ENCODE results near the gene DNM3. TPM values are rescaled to one million over a fixed set of nuclear protein-coding genes. Genes with fewer than 3 reads are reported as not detected.

DNM3 gene
- total and polyA plus RNA-seq, 4 donors = 2.6 to 16.2 (median 5.1) TPM; not detected in 1

- Histone ChIP-seq H3K4me1 (ENCODE audit: control insufficient read depth in 1 of 2, insufficient read depth in 2 of 2, low read length in 2 of 2) (no peaks in the 10 kb centered on the region), H3K27me3 (ENCODE audit: control insufficient read depth in 1 of 2, insufficient read depth in 2 of 2, low read length in 1 of 2) (no peaks in the 10 kb centered on the region), H3K4me3 (ENCODE audit: low read length in 2 of 2) (no peak overlapping the region), H3K9me3 (ENCODE audit: control insufficient read depth, low read length) (no peaks in the 10 kb centered on the region), H3K27ac (ENCODE audit: low read depth in 1 of 2, low read length in 2 of 2) (no peak overlapping the region), H3K36me3 (ENCODE audit: control insufficient read depth in 1 of 2, insufficient read depth in 2 of 2, low read length in 1 of 2) (no peaks in the 10 kb centered on the region)
- 27 to 30% methylated on average over 3 of the region's 3 CpGs for WGBS, 2 donors
- ATAC-seq (ENCODE audit: low FRiP score) (no peak), DNase-seq (no peak)
- intact Hi-C loops (cut with DNase I) = no loop called here
Measured at GRCh38 chr1:172351754-172352161, 510.5 kb downstream of the DNM3 start.

- no peaks in the 10 kb centered on the region for H3K4me1 ChIP-seq (ENCODE audit: control insufficient read depth in 1 of 2, insufficient read depth in 2 of 2, low read length in 2 of 2)
- no peaks in the 10 kb centered on the region for H3K27me3 ChIP-seq (ENCODE audit: control insufficient read depth in 1 of 2, insufficient read depth in 2 of 2, low read length in 1 of 2)
- intact Hi-C loops (cut with DNase I) = no loop called here
- no peaks in the 10 kb centered on the region for H3K9me3 ChIP-seq (ENCODE audit: control insufficient read depth, low read length)
- DNase-seq (no peak), ATAC-seq (ENCODE audit: low FRiP score) (no peak)
- 96 to 97% methylated on average over 1 of the region's 1 CpG for WGBS, 2 donors
- no peaks in the 10 kb centered on the region for H3K36me3 ChIP-seq (ENCODE audit: control insufficient read depth in 1 of 2, insufficient read depth in 2 of 2, low read length in 1 of 2)
- H3K4me3 ChIP-seq (ENCODE audit: low read length in 2 of 2) = no peak overlapping the region
- H3K27ac ChIP-seq (ENCODE audit: low read depth in 1 of 2, low read length in 2 of 2) = no peak overlapping the region
Measured at GRCh38 chr1:172352435-172352834, 511.1 kb downstream of the DNM3 start.

GRCh38 chr1:172354291-172355274, 513.3 kb downstream of the DNM3 start:
- intact Hi-C loops (cut with DNase I) = no loop called here

GRCh38 chr1:172356620-172357019, 515.3 kb downstream of the DNM3 start:
- intact Hi-C loops (cut with DNase I) = no loop called here
- H3K27ac ChIP-seq (ENCODE audit: low read depth in 1 of 2, low read length in 2 of 2) = no peak overlapping the region
- H3K9me3 ChIP-seq (ENCODE audit: control insufficient read depth, low read length) = no peaks in the 10 kb centered on the region
- no peaks in the 10 kb centered on the region for H3K36me3 ChIP-seq (ENCODE audit: control insufficient read depth in 1 of 2, insufficient read depth in 2 of 2, low read length in 1 of 2)
- no peak overlapping the region for H3K4me3 ChIP-seq (ENCODE audit: low read length in 2 of 2)
- no peaks in the 10 kb centered on the region for H3K27me3 ChIP-seq (ENCODE audit: control insufficient read depth in 1 of 2, insufficient read depth in 2 of 2, low read length in 1 of 2)
- DNase-seq = no peak
- peaks cover 0 to 2% of the 10 kb centered on the region in 2 donors for H3K4me1 ChIP-seq (ENCODE audit: control insufficient read depth in 1 of 2, insufficient read depth in 2 of 2, low read length in 2 of 2)
- no peak for ATAC-seq (ENCODE audit: low FRiP score)

More at GRCh38 chr1:172354291-172355274, 513.3 kb downstream of the DNM3 start:
- Histone ChIP-seq H3K4me1 (ENCODE audit: control insufficient read depth in 1 of 2, insufficient read depth in 2 of 2, low read length in 2 of 2) (peaks cover 0 to 2% of the 10 kb centered on the region in 2 donors), H3K9me3 (ENCODE audit: control insufficient read depth, low read length) (no peaks in the 10 kb centered on the region), H3K36me3 (ENCODE audit: control insufficient read depth in 1 of 2, insufficient read depth in 2 of 2, low read length in 1 of 2) (no peaks in the 10 kb centered on the region), H3K27me3 (ENCODE audit: control insufficient read depth in 1 of 2, insufficient read depth in 2 of 2, low read length in 1 of 2) (no peaks in the 10 kb centered on the region), H3K4me3 (ENCODE audit: low read length in 2 of 2) (no peak overlapping the region), H3K27ac (ENCODE audit: low read depth in 1 of 2, low read length in 2 of 2) (no peak overlapping the region)
- WGBS, 2 donors = 85 to 88% methylated on average over 5 of the region's 5 CpGs
- DNase-seq (no peak), ATAC-seq (ENCODE audit: low FRiP score) (no peak)

- H3K4me1 ChIP-seq (ENCODE audit: control insufficient read depth in 1 of 2, insufficient read depth in 2 of 2, low read length in 2 of 2) = peaks cover 0 to 2% of the 10 kb centered on the region in 2 donors
- intact Hi-C loops (cut with DNase I) = loop anchor here (1.0 to 2.0 kb wide), 3 partner anchors 35 to 214 kb away; no protein-coding TSS in a partner anchor
- H3K9me3 ChIP-seq (ENCODE audit: control insufficient read depth, low read length) = no peaks in the 10 kb centered on the region
- DNase-seq = no peak
- H3K27ac ChIP-seq (ENCODE audit: low read depth in 1 of 2, low read length in 2 of 2) = peak overlapping the region; percentile 76 to 88
- no peak for ATAC-seq (ENCODE audit: low FRiP score)
- H3K4me3 ChIP-seq (ENCODE audit: low read length in 2 of 2) = peak overlapping the region; percentile 26 to 41
- no peaks in the 10 kb centered on the region for H3K36me3 ChIP-seq (ENCODE audit: control insufficient read depth in 1 of 2, insufficient read depth in 2 of 2, low read length in 1 of 2)
- WGBS, 2 donors = 3 to 5% methylated on average over 5 of the region's 5 CpGs
- H3K27me3 ChIP-seq (ENCODE audit: control insufficient read depth in 1 of 2, insufficient read depth in 2 of 2, low read length in 1 of 2) = no peaks in the 10 kb centered on the region
Measured at GRCh38 chr1:172357753-172358385, 516.6 kb downstream of the DNM3 start.

- Histone ChIP-seq H3K9me3 (ENCODE audit: control insufficient read depth, low read length) (no peaks in the 10 kb centered on the region), H3K4me1 (ENCODE audit: control insufficient read depth in 1 of 2, insufficient read depth in 2 of 2, low read length in 2 of 2) (peaks cover 0 to 2% of the 10 kb centered on the region in 2 donors), H3K27me3 (ENCODE audit: control insufficient read depth in 1 of 2, insufficient read depth in 2 of 2, low read length in 1 of 2) (no peaks in the 10 kb centered on the region), H3K4me3 (ENCODE audit: low read length in 2 of 2) (no peak overlapping the region), H3K27ac (ENCODE audit: low read depth in 1 of 2, low read length in 2 of 2) (peak overlapping the region in 1 of 2 donors; percentile 89), H3K36me3 (ENCODE audit: control insufficient read depth in 1 of 2, insufficient read depth in 2 of 2, low read length in 1 of 2) (no peaks in the 10 kb centered on the region)
- intact Hi-C loops (cut with DNase I) = loop anchor here in 1 of 2 donors (2.0 kb wide), 1 partner anchor 37 kb away; no protein-coding TSS in a partner anchor
- DNase-seq = no peak
- ATAC-seq (ENCODE audit: low FRiP score) = no peak
- WGBS, 2 donors = 2% methylated on average over 3 of the region's 3 CpGs
Measured at GRCh38 chr1:172359491-172359999, 518.2 kb downstream of the DNM3 start.

GRCh38 chr1:172360511-172360910, 519.2 kb downstream of the DNM3 start:
- no peak for DNase-seq
- intact Hi-C loops (cut with DNase I) = loop anchor here in 1 of 2 donors (2.0 kb wide), 1 partner anchor 30 kb away; no protein-coding TSS in a partner anchor
- WGBS, 2 donors = 75 to 78% methylated on average over 2 of the region's 2 CpGs
- no peaks in the 10 kb centered on the region for H3K27me3 ChIP-seq (ENCODE audit: control insufficient read depth in 1 of 2, insufficient read depth in 2 of 2, low read length in 1 of 2)
- H3K4me1 ChIP-seq (ENCODE audit: control insufficient read depth in 1 of 2, insufficient read depth in 2 of 2, low read length in 2 of 2) = peaks cover 0 to 2% of the 10 kb centered on the region in 2 donors
- no peaks in the 10 kb centered on the region for H3K9me3 ChIP-seq (ENCODE audit: control insufficient read depth, low read length)
- H3K27ac ChIP-seq (ENCODE audit: low read depth in 1 of 2, low read length in 2 of 2) = peak overlapping the region; percentile 57 to 71
- H3K36me3 ChIP-seq (ENCODE audit: control insufficient read depth in 1 of 2, insufficient read depth in 2 of 2, low read length in 1 of 2) = no peaks in the 10 kb centered on the region
- ATAC-seq (ENCODE audit: low FRiP score) = no peak
- no peak overlapping the region for H3K4me3 ChIP-seq (ENCODE audit: low read length in 2 of 2)

GRCh38 chr1:172360985-172361384, 519.7 kb downstream of the DNM3 start:
- H3K4me1 ChIP-seq (ENCODE audit: control insufficient read depth in 1 of 2, insufficient read depth in 2 of 2, low read length in 2 of 2) = peaks cover 0 to 2% of the 10 kb centered on the region in 2 donors
- no peaks in the 10 kb centered on the region for H3K27me3 ChIP-seq (ENCODE audit: control insufficient read depth in 1 of 2, insufficient read depth in 2 of 2, low read length in 1 of 2)
- no peak overlapping the region for H3K4me3 ChIP-seq (ENCODE audit: low read length in 2 of 2)
- no peaks in the 10 kb centered on the region for H3K9me3 ChIP-seq (ENCODE audit: control insufficient read depth, low read length)
- intact Hi-C loops (cut with DNase I) = loop anchor here in 1 of 2 donors (2.0 kb wide), 1 partner anchor 30 kb away; no protein-coding TSS in a partner anchor
- DNase-seq = no peak
- H3K36me3 ChIP-seq (ENCODE audit: control insufficient read depth in 1 of 2, insufficient read depth in 2 of 2, low read length in 1 of 2) = no peaks in the 10 kb centered on the region
- no peak for ATAC-seq (ENCODE audit: low FRiP score)
- peak overlapping the region in 1 of 2 donors; percentile 36 for H3K27ac ChIP-seq (ENCODE audit: low read depth in 1 of 2, low read length in 2 of 2)
- WGBS, 2 donors = 69 to 70% methylated on average over 6 of the region's 6 CpGs
